Activated naive CD4-positive, alpha-beta T cell (primary cell): ENCODE measurements around the gene KDM4C.

Source experiments
- DNase-seq, 4 experiments: peaks; one replicate each; lab custom pipeline; 2025; lab: John Stamatoyannopoulos, UW

The KDM4C gene

DNA sequence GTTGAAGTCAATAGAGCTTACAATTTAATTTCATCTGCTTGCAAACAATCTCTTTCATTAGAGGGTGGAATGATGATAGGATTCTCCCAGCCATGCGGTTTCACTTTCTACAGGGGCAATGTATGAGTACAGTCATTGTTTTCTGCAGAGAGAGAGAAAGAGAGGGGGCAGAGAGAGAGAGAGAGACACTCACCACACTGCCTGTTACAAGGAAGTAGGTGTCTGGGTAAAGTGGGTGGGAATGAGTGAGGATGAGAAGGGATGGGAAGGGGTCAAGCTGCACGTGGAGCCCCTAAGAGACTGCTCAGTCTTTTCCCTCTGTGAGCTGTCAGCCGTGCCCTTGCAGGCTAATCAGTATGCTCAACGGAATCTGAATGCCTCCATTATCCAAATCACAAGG, 454.3 kb downstream of the KDM4C start:
- no peak for DNase-seq

DNA sequence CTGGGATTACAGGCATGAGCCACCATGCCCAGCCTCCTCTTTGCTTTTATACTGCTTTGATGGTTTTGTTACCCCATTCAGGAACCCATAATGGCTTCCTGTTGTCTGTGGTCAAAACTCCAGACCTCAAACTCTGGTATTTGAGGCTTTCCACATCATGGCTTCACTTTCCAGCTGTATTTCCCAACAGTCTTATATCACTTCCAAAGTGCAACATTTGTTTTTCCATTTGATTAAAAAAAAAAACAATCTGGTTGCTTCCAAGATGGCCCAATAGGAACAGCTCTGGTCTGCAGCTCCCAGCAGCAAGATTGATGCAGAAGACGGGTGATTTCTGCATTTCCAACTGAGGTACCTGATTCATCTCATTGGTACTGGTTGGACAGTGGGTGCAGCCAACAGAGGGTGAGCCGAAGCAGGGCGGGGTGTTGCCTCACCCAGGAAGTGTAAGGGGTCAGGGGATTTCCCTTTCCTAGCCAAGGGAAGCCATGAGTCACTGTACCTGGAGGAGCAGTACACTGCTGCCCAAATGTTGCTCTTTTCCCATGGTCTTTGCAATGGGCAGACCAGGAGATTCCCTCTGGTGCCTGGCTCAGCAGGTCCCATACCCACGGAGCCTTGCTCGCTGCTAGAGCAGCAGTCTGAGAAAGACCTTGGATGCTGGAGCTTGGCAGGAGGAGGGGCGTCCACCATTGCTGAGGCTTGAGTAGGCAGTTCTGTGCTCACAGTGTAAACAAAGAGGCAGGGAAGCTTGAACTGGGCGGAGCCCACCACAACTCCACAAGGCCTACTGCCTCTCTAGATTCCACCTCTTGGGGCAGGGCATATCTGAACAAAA, 458.4 kb downstream of the KDM4C start:
- DNase-seq: no peak

DNA sequence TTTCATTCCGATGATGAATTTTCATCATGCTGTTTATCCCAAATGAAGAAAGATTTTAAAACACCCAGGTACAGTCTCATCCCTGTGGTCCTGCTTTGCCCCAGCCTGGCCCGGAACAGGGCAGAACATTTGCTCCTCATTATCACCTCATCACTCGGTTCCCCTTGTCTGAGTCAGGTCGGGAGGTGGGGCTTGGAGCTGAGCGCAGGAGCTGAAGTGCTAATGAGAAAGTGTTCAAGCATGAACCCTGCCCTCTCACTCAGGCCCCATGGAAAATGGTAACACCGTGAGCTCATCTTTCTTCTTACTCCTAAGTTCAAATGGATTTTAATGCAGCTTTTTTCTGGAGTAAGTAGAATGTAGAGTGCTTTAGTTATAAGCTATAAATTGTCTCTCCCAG, 466.2 kb downstream of the KDM4C start:
- DNase-seq: no peak
